Inflammatory macrophage (primary cell): Measurements from ENCODE around the gene MRM3.
"Not testable (repeated sequence)": the region's sequence is repeated elsewhere in the genome, so short reads cannot be mapped to it uniquely, and the experiment has no call there.

Experiments used
- DNase-seq, 2 donors: peaks; one replicate each; pipeline ENCODE4 v3.0.0-alpha.2; 2020 to 2022

MRM3 gene

DNA sequence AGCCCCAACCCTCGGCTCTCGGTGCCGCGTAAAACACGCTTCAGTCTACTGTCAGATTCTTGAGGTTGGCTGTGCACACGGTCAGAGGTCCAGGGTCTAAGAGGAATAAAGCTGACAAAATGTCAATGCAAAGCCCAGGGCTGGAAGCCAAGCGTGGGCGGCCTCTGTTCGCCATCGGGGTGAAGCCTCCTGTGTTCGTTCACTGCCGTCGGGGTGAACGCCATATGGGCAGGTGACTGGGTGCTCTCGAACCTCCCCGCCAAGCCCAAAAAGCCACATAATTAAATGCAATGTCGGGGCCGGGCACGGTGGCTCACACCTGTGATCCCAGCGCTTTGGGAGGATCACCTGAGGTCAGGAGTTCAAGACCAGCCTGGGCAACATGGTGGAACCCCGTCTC is 44.6 kb downstream of the MRM3 start:
- DNase-seq: no peak

DNA sequence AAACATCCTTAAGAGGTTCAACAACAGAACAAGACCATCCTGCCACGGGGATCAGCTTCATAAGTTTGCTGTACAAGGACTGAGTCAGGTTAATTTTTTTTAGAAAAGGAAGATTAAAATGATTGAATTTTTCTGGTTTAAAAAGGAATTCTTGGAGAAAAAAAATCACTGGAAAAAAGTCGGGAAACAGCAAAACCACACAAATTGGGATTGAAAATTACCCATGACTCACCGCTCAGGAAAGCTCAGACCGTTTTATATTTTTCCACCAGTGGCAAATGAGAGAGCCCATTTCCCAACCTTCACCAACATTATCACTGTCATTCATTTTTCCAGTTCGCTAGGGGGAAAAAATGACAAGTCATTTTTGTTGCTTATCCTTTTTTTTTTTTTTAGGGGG is 46.6 kb downstream of the MRM3 start:
- DNase-seq: no peak

DNA sequence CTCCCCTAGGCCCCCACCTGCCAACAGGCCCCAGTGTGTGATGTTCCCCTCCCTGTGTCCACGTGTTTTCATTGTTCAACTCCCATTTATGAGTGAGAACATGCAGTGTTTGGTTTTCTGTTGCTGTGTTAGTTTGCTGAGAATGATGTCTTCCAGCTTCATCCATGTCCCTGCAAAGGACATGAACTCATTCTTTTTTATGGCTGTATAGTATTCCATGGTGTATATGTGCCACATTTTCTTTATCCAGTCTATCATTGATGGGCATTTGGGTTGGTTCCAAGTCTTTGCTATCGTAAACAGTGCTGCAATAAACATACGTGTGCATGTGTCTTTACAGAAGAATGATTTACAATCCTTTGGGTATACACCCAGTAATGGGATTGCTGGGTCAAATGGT is 47.5 kb downstream of the MRM3 start:
- not testable (repeated sequence) for DNase-seq

DNA sequence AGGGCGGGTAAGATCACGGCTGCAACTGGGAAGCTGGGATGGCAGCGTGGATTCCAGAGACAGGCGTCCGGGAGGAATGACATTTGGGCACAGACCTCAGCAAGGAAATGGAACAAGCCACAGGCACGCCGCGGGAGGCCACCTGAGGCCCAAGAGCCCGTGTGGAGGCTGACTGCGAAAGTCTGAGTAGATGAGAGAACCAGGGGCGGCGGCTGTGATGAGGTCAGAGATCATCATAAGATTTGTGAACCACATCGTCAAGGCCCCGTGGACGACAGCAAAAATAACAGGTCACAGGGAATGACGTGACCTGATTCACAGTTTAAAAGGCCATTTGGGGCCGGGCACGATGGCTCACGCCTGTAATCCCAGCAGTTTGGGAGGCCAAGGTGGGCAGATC is 48.2 kb downstream of the MRM3 start:
- no peak for DNase-seq

DNA sequence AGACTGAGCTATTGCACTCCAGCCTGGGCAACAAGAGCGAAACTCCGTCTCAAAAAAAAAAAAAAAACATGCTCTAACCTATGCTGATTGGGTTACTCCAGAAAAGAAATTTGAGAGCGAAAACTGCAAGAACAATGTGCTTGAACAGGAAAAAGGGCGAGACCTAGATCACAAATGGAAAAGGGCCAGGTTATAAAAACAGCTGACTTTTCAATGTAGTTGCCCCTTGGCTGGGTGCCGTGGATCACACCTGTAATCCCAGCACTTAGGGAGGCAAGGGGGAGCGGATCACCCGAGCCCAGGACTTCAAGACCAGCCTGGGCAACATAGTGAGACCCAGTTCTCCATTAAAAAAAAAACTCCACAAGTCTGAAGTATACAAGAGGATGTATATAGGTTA is 48.8 kb downstream of the MRM3 start:
- DNase-seq: no peak

DNA sequence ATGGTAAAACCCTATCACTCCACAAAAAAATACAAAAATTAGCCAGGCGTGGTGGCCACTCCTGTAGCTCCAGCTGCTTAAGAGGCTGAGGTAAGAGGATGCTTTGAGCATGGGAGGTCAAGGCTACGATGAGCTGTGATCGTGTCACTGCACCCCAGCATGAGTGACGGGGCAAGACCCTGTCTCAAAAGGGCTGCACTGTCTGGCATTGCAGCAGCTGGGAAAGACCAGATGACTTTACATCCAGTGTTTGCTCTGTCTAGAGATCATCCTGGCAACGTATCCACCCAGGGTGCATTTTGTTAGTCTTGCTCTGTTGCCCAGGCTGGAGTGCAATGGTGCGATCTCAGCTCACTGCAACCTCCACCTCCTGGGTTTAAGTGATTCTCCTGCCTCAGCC is 52.0 kb downstream of the MRM3 start:
- no peak for DNase-seq

DNA sequence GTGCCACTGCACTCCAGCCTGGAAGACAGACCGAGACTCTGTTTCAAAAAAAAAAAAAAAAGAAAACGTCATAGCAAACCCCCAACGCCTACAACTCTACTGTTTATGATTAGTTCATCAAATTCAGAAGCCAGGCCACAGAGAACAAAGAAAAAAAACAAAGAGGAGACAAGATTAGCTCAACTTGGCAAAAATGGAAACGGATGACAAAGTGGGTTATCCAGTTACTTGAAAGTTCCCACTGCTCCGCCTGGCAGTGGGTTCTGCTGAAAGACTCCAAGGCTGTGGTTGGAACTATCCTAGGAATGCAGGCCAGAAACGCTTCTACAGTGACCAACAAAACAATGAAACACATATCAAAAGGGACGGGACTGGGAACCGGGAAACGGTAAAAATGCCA is 53.1 kb downstream of the MRM3 start:
- no peak for DNase-seq

DNA sequence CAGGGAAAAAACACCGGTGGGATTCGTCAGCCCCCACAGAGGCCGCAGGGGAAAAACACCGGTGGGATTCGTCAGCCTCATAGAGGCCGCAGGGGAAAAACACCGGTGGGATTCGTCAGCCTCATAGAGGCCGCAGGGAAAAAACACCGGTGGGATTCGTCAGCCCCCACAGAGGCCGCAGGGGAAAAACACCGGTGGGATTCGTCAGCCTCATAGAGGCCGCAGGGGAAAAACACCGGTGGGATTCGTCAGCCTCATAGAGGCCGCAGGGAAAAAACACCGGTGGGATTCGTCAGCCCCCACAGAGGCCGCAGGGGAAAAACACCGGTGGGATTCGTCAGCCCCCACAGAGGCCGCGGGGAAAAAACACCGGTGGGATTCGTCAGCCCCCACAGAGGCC is 53.6 kb downstream of the MRM3 start:
- DNase-seq: not testable (repeated sequence)

DNA sequence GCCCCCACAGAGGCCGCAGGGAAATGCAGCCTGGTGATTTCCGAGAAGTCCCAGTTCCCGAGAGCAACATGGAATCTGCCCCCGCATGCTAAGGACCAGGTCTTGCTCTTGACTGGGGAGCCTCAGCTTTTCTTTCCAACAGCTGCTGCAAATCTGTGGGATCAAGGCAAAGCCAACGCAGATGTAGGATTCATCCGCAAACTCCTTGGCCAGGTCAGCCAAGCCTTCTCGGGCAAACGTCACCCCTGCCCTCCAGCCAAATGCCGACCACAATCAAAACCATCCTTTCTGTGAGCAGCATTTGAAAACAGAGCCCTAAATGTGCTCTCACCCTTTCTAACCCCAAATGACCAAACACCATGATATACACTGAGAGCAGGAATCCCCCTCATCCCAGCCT is 54.0 kb downstream of the MRM3 start:
- DNase-seq: no peak

DNA sequence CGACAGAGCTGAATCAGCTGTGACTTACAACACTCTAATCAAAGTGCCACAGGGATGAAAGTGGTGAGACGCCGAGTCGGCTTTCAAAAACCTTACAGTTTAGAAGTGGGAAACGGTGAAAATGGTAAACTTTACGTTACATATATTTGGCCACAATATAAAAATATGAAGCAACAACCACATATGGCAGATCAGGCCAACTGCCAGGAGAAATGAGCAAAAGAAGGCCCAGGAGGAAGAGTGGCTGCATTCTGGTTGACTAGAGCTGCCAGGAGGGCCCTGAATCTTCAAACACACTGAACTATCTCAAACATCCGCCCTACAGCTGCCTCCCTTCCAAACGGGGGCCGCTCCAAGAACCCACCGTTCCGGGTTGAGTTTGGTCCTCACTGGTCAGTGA is 56.3 kb downstream of the MRM3 start:
- no peak for DNase-seq

DNA sequence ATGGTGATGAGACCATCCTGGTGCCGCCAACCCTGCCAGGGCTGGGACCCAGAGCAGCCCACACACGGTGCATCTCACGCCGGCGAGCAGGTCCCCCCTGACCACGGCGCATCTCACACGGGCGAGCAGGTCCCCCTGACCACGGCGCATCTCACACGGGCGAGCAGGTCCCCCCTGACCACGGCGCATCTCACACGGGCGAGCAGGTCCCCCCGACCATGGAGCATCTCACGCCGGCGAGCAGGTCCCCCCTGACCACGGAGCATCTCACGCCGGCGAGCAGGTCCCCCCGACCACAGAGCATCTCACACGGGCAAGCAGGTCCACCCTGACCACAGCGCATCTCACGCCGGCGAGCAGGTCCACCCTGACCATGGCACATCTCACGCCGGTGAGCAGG is 59.2 kb downstream of the MRM3 start:
- DNase-seq: no peak
